ENCODE data around the gene PIAS2.

PIAS2 gene

DNA sequence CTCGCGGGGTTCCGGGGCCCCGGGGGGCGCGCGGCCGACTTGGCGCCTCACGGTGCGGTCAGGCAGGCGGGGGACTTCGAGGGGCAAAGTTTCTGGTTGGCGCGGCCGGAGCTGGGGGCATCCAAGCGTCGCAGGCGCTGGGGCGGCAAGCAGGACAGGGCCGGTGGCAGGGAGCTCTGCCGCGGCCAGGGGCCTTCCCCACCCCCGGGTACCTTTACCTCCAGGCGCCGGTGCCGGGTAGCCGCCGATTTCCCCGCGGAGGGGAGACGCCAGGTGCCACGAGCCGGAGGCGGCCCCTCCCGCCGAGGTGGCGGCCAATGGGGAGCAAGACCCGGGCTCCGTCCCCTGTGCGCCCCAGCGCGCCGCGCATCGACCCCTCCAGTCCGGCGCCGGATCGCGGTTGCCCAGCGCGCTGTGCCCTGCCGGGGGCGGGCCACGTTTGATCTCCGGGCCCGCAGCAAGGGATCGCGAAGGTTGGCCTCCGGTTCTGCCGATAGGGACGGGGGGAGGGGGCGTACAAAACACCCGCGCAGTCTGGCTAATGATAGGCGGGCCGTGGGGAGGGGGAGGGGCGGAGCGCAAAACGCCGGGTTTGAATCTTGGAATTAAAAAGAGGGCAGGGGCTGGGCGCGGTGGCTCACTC is 160.6 kb downstream of the PIAS2 start, which contains the start of gene ST8SIA5:
Gene ST8SIA5, minus strand, starts transcription at position 495 of the 643 bp plus-strand sequence. CDS start 545 bp downstream, outside the sequence.
- Histone ChIP-seq H3K4me1 (ENCODE audit: control insufficient read depth in 1 of 2, insufficient read depth in 2 of 2, low read length in 2 of 2) (peaks cover 4 to 6% of the 10 kb centered on the region in 2 experiments), H3K18ac (ENCODE audit: low read length) (no peak within 1 kb of the TSS), H4K12ac (ENCODE audit: low read depth, low read length) (no peak within 1 kb of the TSS), H3K9me3 (ENCODE audit: insufficient read depth, low read depth, low read length) (peaks cover 3% of the 10 kb centered on the region), H3K27ac (ENCODE audit: low read depth, low read length) (no peak within 1 kb of the TSS), H3K4me3 (ENCODE audit: low read depth, low read length) (peak within 1 kb of the TSS; percentile 53), H4K8ac (ENCODE audit: low read depth, low read length) (no peak within 1 kb of the TSS), H2BK120ac (ENCODE audit: insufficient read depth, low read length, poor library complexity) (no peak within 1 kb of the TSS), H2BK5ac (ENCODE audit: low read depth, low read length, poor library complexity) (no peak within 1 kb of the TSS), H2BK12ac (ENCODE audit: low read length) (no peak within 1 kb of the TSS), H2AFZ (ENCODE audit: insufficient read depth, low read length, poor library complexity) (peak within 1 kb of the TSS; percentile 23), H3K23ac (ENCODE audit: low read length) (no peak within 1 kb of the TSS), H3K79me1 (ENCODE audit: low read length) (no peaks in the 10 kb centered on the region), H3K36me3 (ENCODE audit: control insufficient read depth in 1 of 2, insufficient read depth in 2 of 2, low read length in 2 of 2) (no peaks in the 10 kb centered on the region), H3K14ac (ENCODE audit: low read length) (no peak within 1 kb of the TSS), H3K4me2 (ENCODE audit: low read length) (peak within 1 kb of the TSS; percentile 87), H2AK5ac (ENCODE audit: low read length) (no peak within 1 kb of the TSS), H3K27me3 (ENCODE audit: insufficient read depth, low read length) (peaks cover 51% of the 10 kb centered on the region), H4K91ac (ENCODE audit: low read depth, low read length) (no peak within 1 kb of the TSS), H3K4ac (ENCODE audit: low read depth, low read length) (no peak within 1 kb of the TSS), H3K9ac (ENCODE audit: low read length) (no peak within 1 kb of the TSS), H3K79me2 (ENCODE audit: control insufficient read depth, insufficient read depth, low read length, poor library complexity) (no peaks in the 10 kb centered on the region)
- no peak for DNase-seq
- WGBS (ENCODE audit: extremely low coverage, insufficient coverage, insufficient read length) = no CpG with 5 or more reads among the region's 74 CpGs

DNA sequence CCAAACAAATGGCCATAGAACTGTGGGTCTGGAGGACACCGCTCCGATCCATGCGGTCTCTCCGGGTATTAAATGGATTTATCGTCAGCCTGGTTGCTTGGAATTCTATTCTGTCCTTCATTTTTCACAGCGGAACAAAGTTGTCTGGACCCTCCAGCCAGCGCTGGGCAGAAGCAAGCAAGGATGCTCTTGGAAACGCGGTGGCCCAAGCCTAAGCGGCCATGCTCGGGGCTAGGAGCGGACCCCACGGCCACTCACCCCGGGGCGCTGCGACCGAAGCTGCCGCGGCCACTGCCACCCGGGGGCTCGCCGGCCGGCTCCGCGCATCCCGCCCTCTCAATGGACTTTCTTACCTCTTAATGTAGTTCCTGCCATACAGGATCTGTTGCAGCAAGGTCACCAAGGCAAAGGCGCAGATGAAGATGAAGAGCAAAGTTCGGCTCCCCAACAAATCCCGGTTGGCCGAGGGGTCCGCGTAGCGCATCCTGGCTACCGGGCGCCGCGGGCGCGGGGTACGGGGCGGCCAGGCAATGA is 161.2 kb downstream of the PIAS2 start:
- Histone ChIP-seq H2AFZ (ENCODE audit: insufficient read depth, low read length, poor library complexity) (no peak overlapping the region), H2BK12ac (ENCODE audit: low read length) (no peak overlapping the region), H4K91ac (ENCODE audit: low read depth, low read length) (no peak overlapping the region), H3K4ac (ENCODE audit: low read depth, low read length) (no peak overlapping the region), H3K27ac (ENCODE audit: low read depth, low read length) (no peak overlapping the region), H2AK5ac (ENCODE audit: low read length) (no peak overlapping the region), H4K8ac (ENCODE audit: low read depth, low read length) (no peak overlapping the region), H3K4me1 (ENCODE audit: control insufficient read depth in 1 of 2, insufficient read depth in 2 of 2, low read length in 2 of 2) (peaks cover 4 to 6% of the 10 kb centered on the region in 2 experiments), H3K36me3 (ENCODE audit: control insufficient read depth in 1 of 2, insufficient read depth in 2 of 2, low read length in 2 of 2) (no peaks in the 10 kb centered on the region), H2BK120ac (ENCODE audit: insufficient read depth, low read length, poor library complexity) (no peak overlapping the region), H2BK5ac (ENCODE audit: low read depth, low read length, poor library complexity) (no peak overlapping the region), H3K18ac (ENCODE audit: low read length) (no peak overlapping the region), H3K23ac (ENCODE audit: low read length) (no peak overlapping the region), H3K4me3 (ENCODE audit: low read depth, low read length) (no peak overlapping the region), H4K12ac (ENCODE audit: low read depth, low read length) (no peak overlapping the region), H3K4me2 (ENCODE audit: low read length) (peak overlapping the region; percentile 87), H3K9ac (ENCODE audit: low read length) (no peak overlapping the region), H3K79me2 (ENCODE audit: control insufficient read depth, insufficient read depth, low read length, poor library complexity) (no peaks in the 10 kb centered on the region), H3K27me3 (ENCODE audit: insufficient read depth, low read length) (peaks cover 51% of the 10 kb centered on the region), H3K14ac (ENCODE audit: low read length) (no peak overlapping the region), H3K9me3 (ENCODE audit: insufficient read depth, low read depth, low read length) (peaks cover 3% of the 10 kb centered on the region), H3K79me1 (ENCODE audit: low read length) (no peaks in the 10 kb centered on the region)
- WGBS (ENCODE audit: extremely low coverage, insufficient coverage, insufficient read length) = no CpG with 5 or more reads among the region's 41 CpGs
- DNase-seq = no peak

- peaks cover 4 to 6% of the 10 kb centered on the region in 2 experiments for H3K4me1 ChIP-seq (ENCODE audit: control insufficient read depth in 1 of 2, insufficient read depth in 2 of 2, low read length in 2 of 2)
- peaks cover 51% of the 10 kb centered on the region for H3K27me3 ChIP-seq (ENCODE audit: insufficient read depth, low read length)
- H3K14ac ChIP-seq (ENCODE audit: low read length) = no peak overlapping the region
- H3K36me3 ChIP-seq (ENCODE audit: control insufficient read depth in 1 of 2, insufficient read depth in 2 of 2, low read length in 2 of 2) = no peaks in the 10 kb centered on the region
- no peak overlapping the region for H4K12ac ChIP-seq (ENCODE audit: low read depth, low read length)
- WGBS (ENCODE audit: extremely low coverage, insufficient coverage, insufficient read length) = no CpG with 5 or more reads among the region's 17 CpGs
- H3K18ac ChIP-seq (ENCODE audit: low read length) = no peak overlapping the region
- H2BK5ac ChIP-seq (ENCODE audit: low read depth, low read length, poor library complexity) = no peak overlapping the region
- no peak overlapping the region for H4K8ac ChIP-seq (ENCODE audit: low read depth, low read length)
- H2AFZ ChIP-seq (ENCODE audit: insufficient read depth, low read length, poor library complexity) = no peak overlapping the region
- H3K4ac ChIP-seq (ENCODE audit: low read depth, low read length) = no peak overlapping the region
- no peaks in the 10 kb centered on the region for H3K79me1 ChIP-seq (ENCODE audit: low read length)
- H4K91ac ChIP-seq (ENCODE audit: low read depth, low read length) = no peak overlapping the region
- H3K27ac ChIP-seq (ENCODE audit: low read depth, low read length) = no peak overlapping the region
- no peak overlapping the region for H2AK5ac ChIP-seq (ENCODE audit: low read length)
- H3K23ac ChIP-seq (ENCODE audit: low read length) = no peak overlapping the region
- H3K4me3 ChIP-seq (ENCODE audit: low read depth, low read length) = no peak overlapping the region
- H2BK12ac ChIP-seq (ENCODE audit: low read length) = no peak overlapping the region
- no peak overlapping the region for H2BK120ac ChIP-seq (ENCODE audit: insufficient read depth, low read length, poor library complexity)
- H3K4me2 ChIP-seq (ENCODE audit: low read length) = no peak overlapping the region
- peaks cover 3% of the 10 kb centered on the region for H3K9me3 ChIP-seq (ENCODE audit: insufficient read depth, low read depth, low read length)
- H3K79me2 ChIP-seq (ENCODE audit: control insufficient read depth, insufficient read depth, low read length, poor library complexity) = no peaks in the 10 kb centered on the region
- no peak overlapping the region for H3K9ac ChIP-seq (ENCODE audit: low read length)
- no peak for DNase-seq
These were observed 161.8 kb downstream of the PIAS2 start for GRCh38 chr18:46755315-46756024.

DNA sequence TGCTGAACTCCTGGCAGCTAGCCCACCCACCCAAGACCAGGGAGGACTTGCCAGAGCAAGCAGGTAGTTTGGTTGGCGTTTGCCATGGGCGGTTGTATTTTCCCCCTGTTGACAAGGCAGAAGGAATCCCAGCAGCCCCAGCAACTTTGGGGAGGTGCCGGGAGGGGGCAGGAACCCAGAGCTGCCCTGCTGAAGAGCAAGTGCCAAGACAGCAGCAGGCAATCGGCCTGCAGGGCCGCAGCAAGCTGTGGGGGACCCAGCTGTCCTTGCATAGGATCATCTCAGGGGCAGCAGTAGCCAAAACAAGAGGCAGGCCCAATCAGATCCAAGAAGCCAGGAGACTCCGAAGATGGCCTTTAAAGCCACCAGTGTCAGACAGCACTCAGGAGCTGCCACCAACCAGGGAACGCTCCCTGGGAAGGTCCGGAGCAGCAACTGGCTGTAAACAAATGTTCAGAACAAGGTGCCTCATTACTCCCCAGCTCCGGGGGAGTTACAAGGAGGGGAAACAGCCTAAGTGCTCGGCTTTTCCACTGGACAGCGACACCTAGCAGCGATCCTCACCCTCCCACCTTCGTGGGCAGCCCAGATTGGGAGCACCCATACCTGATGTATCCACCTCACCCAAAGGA is 162.5 kb downstream of the PIAS2 start:
- H3K27ac ChIP-seq (ENCODE audit: low read depth, low read length) = no peak overlapping the region
- no peak overlapping the region for H2BK5ac ChIP-seq (ENCODE audit: low read depth, low read length, poor library complexity)
- no peak overlapping the region for H3K18ac ChIP-seq (ENCODE audit: low read length)
- no peak overlapping the region for H4K8ac ChIP-seq (ENCODE audit: low read depth, low read length)
- H2AFZ ChIP-seq (ENCODE audit: insufficient read depth, low read length, poor library complexity) = no peak overlapping the region
- H2BK120ac ChIP-seq (ENCODE audit: insufficient read depth, low read length, poor library complexity) = no peak overlapping the region
- H3K79me2 ChIP-seq (ENCODE audit: control insufficient read depth, insufficient read depth, low read length, poor library complexity) = no peaks in the 10 kb centered on the region
- no peak overlapping the region for H3K4me2 ChIP-seq (ENCODE audit: low read length)
- H3K4me1 ChIP-seq (ENCODE audit: control insufficient read depth in 1 of 2, insufficient read depth in 2 of 2, low read length in 2 of 2) = peaks cover 4 to 6% of the 10 kb centered on the region in 2 experiments
- no peak overlapping the region for H4K12ac ChIP-seq (ENCODE audit: low read depth, low read length)
- WGBS (ENCODE audit: extremely low coverage, insufficient coverage, insufficient read length) = no CpG with 5 or more reads among the region's 13 CpGs
- H2AK5ac ChIP-seq (ENCODE audit: low read length) = no peak overlapping the region
- H3K23ac ChIP-seq (ENCODE audit: low read length) = no peak overlapping the region
- no peak for DNase-seq
- H4K91ac ChIP-seq (ENCODE audit: low read depth, low read length) = no peak overlapping the region
- no peak overlapping the region for H3K4me3 ChIP-seq (ENCODE audit: low read depth, low read length)
- peaks cover 47% of the 10 kb centered on the region for H3K27me3 ChIP-seq (ENCODE audit: insufficient read depth, low read length)
- no peak overlapping the region for H3K14ac ChIP-seq (ENCODE audit: low read length)
- no peaks in the 10 kb centered on the region for H3K36me3 ChIP-seq (ENCODE audit: control insufficient read depth in 1 of 2, insufficient read depth in 2 of 2, low read length in 2 of 2)
- no peak overlapping the region for H3K9ac ChIP-seq (ENCODE audit: low read length)
- peaks cover 3% of the 10 kb centered on the region for H3K9me3 ChIP-seq (ENCODE audit: insufficient read depth, low read depth, low read length)
- no peaks in the 10 kb centered on the region for H3K79me1 ChIP-seq (ENCODE audit: low read length)
- no peak overlapping the region for H3K4ac ChIP-seq (ENCODE audit: low read depth, low read length)
- no peak overlapping the region for H2BK12ac ChIP-seq (ENCODE audit: low read length)
